T-helper 17 cell (primary cell): ENCODE results near the gene DHRS11. TPM values are rescaled to one million over a fixed set of nuclear protein-coding genes. Genes with fewer than 3 reads are reported as not detected.

Experiments
- ATAC-seq: fragments of 150-1000 bp; cut with Tn5 transposase; 2 replicates; pipeline ENCODE4 v1.10.0; 2021; ENCODE audit warnings: mild to moderate bottlenecking, moderate library complexity
- DNase-seq, 3 donors: peaks; one replicate each; pipeline versions ENCODE4 v3.0.0 to v3.0.0-alpha.2; 2020 to 2021
- H3K9me3 ChIP-seq: one replicate; pipeline ENCODE4 v1.7.0; 2013; ENCODE audit warnings: low read length, mild to moderate bottlenecking; ENCODE audit not compliant: control insufficient read depth, poor library complexity, severe bottlenecking
- H3K27ac Mint-ChIP-seq: one replicate; pipeline ENCODE4 v1.8.0; 2022; ENCODE audit warnings: mild to moderate bottlenecking, moderate library complexity, mixed read lengths
- H3K27me3 Mint-ChIP-seq: one replicate; pipeline ENCODE4 v1.8.0; 2022; ENCODE audit warnings: mixed read lengths
- H3K36me3 Mint-ChIP-seq: one replicate; pipeline ENCODE4 v1.8.0; 2022; ENCODE audit warnings: low read depth, mixed read lengths
- H3K4me1 Mint-ChIP-seq: one replicate; pipeline ENCODE4 v1.8.0; 2022; ENCODE audit warnings: mild to moderate bottlenecking, mixed read lengths
- H3K4me3 Mint-ChIP-seq: one replicate; pipeline ENCODE4 v1.8.0; 2022; ENCODE audit warnings: mild to moderate bottlenecking, moderate library complexity, mixed read lengths
- total RNA-seq, 4 donors: library from RNA in 2 of 4; stranded (reverse) in 2 of 4; gene quantifications; one replicate each; pipeline ENCODE4 v1.2.3 and lab custom pipeline; 2022 to 2026

DHRS11 gene, protein sequence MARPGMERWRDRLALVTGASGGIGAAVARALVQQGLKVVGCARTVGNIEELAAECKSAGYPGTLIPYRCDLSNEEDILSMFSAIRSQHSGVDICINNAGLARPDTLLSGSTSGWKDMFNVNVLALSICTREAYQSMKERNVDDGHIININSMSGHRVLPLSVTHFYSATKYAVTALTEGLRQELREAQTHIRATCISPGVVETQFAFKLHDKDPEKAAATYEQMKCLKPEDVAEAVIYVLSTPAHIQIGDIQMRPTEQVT
- total RNA-seq (1 to 10 TPM; 2.7 to 3.8 TPM), total RNA-seq (lab: John Stamatoyannopoulos, UW) (4.4 to 9.0 reads per million in 2 donors)

DNA sequence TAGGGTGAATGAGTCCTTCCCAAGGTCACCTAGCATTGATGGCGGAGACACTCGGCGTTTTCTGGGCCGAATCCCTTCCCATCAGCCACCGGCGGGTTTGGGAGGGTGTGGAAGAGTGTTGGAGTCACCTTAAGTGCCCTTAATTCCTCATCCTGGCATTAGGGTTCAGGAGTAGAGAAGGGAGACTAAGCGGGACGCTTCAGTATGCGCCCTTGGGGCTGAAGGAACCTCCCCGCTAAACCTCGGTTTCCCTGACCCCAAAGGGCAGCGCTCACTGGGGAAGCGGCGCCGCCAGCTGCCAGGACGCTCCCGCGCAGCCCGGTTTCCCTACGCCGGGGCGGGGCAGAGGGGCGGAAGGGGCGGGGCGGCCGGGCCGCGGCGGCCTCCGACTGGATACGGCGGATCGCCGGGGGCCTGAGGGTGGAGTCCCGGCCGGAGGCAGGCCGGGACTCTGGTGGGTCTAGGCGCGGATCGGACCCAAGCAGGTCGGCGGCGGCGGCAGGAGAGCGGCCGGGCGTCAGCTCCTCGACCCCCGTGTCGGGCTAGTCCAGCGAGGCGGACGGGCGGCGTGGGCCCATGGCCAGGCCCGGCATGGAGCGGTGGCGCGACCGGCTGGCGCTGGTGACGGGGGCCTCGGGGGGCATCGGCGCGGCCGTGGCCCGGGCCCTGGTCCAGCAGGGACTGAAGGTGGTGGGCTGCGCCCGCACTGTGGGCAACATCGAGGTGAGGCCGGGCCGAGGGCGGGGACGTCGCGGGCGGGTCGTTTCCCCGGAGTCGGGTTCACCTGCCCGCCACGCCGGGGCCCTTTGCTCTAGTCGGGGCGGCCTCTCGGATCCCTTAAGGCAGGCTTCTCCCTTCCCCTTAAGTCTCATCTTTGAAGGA is at the start of gene DHRS11:
Gene DHRS11 (plus strand): TSS at position 446 of the 882 bp plus-strand sequence. CDS start 131 bp downstream, at position 577.
- no peaks in the 10 kb centered on the region for H3K36me3 Mint-ChIP-seq
- peak within 1 kb of the TSS; percentile 87 for H3K4me3 Mint-ChIP-seq

DNA sequence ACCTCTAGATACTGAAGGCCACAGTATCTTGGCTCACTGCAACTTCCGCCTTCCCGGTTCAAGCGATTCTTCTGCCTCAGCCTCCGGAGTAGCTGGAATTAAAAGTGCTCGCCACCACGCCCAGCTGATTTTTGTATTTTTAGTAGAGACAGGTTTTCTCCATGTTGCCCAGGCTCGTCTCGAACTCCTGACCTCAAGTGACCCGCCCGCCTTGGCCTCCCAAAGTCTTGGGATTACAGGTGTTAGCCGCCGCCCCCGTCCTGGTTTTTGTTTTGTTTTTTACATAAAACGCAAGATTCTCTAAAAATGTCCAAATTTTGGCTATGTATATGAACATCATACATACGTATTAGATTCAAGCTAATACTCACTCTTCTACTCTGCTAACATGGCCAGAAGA is 48.9 kb upstream of the DHRS11 start:
- ATAC-seq (no peak), DNase-seq (no peak)
- H3K36me3 Mint-ChIP-seq = no peaks in the 10 kb centered on the region
- no peak overlapping the region for H3K4me3 Mint-ChIP-seq
- peak overlapping the region; percentile 99 for H3K27ac Mint-ChIP-seq
- H3K9me3 ChIP-seq = no peaks in the 10 kb centered on the region
- H3K4me1 Mint-ChIP-seq = peaks cover 15% of the 10 kb centered on the region
- no peaks in the 10 kb centered on the region for H3K27me3 Mint-ChIP-seq

More for the DNA sequence above, at the start of gene DHRS11:
- DNase-seq = peak; percentile 58 to 81 (median 75)
- H3K4me1 Mint-ChIP-seq = peaks cover 26% of the 10 kb centered on the region
- H3K9me3 ChIP-seq = no peaks in the 10 kb centered on the region
- ATAC-seq = peak; percentile 92
- no peaks in the 10 kb centered on the region for H3K27me3 Mint-ChIP-seq
- H3K27ac Mint-ChIP-seq = peak within 1 kb of the TSS; percentile 75

GRCh38 chr17:36544044-36544306 is 47.7 kb upstream of the DHRS11 start:
- no peaks in the 10 kb centered on the region for H3K9me3 ChIP-seq
- H3K4me1 Mint-ChIP-seq = peaks cover 23% of the 10 kb centered on the region
- peak overlapping the region; percentile 99 for H3K27ac Mint-ChIP-seq
- H3K4me3 Mint-ChIP-seq = peak overlapping the region; percentile 97
- H3K36me3 Mint-ChIP-seq = no peaks in the 10 kb centered on the region
- ATAC-seq (no peak), DNase-seq (no peak)
- H3K27me3 Mint-ChIP-seq = no peaks in the 10 kb centered on the region

DNA sequence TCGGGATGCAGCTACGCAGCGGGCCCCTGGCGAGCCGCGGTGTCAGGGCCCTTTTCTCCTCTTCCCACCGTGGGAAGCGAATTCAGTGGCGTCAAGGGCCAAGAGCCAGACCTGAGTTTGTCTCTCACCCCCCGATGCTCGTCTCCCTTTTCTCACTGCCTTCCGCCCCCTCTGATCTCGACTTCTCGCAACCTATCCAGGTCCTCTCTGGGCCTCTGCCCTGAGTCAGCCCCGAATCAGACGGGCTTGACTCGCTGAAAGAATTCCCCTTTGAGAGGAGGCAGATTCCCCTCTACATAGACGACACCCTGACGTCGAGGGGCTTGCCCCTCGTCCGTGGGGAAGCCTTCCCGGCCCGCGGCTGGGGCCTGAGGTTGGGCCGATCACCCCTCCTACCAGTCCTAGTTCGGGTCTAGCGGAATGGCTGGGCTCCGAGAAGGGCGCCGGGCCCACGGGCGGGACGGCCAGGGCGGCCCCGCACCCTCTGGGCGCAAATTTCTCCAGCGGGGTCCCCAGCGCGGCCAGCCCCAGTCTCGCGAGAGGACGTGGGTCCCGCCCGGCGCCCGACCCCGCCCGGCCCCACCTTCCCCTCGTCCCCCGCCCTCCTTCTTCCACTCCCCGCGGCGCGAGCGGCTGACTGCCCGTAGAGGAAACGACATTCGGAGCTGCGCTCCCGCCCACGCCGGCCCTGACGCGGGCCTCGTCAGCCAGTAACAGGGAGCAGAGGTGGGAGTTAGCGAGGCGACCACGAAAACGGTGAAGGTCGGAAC is 47.2 kb upstream of the DHRS11 start, which contains the start of gene GGNBP2:
Gene GGNBP2 (plus strand): TSS at position 613 of the 770 bp plus-strand sequence. CDS start 806 bp downstream, outside the sequence.
- peaks cover 23% of the 10 kb centered on the region for H3K4me1 Mint-ChIP-seq
- H3K36me3 Mint-ChIP-seq = no peaks in the 10 kb centered on the region
- no peaks in the 10 kb centered on the region for H3K9me3 ChIP-seq
- DNase-seq (peak; percentile 87 to 94 (median 88)), ATAC-seq (peak; percentile 68)
- H3K27me3 Mint-ChIP-seq = no peaks in the 10 kb centered on the region
- H3K27ac Mint-ChIP-seq = peak within 1 kb of the TSS; percentile 99
- peak within 1 kb of the TSS; percentile 97 for H3K4me3 Mint-ChIP-seq

DNA sequence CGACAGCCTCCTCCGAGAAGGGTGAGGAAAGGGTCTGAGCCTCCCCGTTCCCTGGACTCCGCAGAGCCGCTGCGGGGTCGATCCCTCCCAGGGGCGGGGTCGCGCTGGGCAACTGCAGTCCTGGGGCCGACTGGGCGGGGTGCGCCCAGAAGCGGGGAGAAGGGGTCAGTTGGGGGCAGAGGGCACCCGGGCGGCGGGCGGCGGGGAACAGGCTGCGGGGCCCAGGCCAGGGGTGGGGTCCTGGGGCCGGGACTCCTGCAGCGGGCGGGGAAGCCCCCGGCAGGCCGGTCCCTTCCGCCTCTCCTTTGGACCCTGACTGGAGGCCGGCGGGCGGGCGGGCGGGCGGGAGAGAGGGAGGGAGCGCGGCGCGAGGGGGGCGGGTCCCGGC is 46.6 kb upstream of the DHRS11 start:
- ATAC-seq (no peak), DNase-seq (no peak)
- Mint-ChIP-seq H3K36me3 (no peaks in the 10 kb centered on the region), H3K27me3 (no peaks in the 10 kb centered on the region), H3K27ac (peak overlapping the region; percentile 99), H3K4me1 (peaks cover 28% of the 10 kb centered on the region), H3K4me3 (peak overlapping the region; percentile 97)
- no peaks in the 10 kb centered on the region for H3K9me3 ChIP-seq

DNA sequence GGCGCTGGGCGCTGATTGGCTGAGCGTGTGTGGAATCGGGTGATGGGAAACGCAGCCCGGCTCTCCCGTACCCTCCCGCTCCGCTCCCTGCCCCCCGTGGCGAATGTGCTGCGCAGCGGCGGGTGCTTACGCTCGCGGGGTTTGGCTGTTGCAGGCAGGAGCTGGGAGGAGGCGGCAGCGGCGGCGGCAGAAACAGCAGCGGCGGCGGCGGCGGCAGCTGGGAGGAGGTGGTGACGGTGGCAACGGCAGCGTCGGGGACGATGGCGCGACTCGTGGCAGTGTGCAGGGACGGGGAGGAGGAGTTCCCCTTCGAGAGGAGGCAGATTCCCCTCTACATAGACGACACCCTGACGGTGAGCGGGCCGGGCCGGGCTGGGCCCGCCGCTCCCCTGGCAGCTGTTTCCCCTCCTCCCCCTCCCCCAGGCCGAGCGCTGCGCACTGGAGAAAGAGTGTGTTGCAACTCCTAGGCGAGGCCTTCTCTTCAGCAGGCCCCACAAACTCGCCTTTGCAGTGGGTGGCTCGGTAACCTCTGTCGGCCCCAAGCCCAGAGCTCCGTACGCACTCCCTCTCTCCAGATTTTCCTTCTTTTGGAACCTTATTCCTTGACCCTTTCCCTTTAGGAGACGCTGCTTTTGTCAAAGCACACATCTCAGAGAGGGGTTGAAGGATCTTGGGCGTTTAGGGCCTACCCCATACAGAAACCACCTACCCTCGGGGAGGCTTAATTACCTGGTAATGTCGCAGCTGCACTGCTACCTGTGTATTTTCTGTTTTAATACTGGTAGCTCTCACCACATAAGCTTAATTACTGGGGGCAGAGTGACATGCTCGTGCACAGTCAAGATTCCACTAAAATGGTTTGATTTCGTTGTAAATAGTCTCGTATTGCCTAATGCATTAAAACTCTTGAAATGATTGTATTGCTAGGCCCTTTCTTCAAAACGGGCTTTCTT is 45.9 kb upstream of the DHRS11 start:
- Mint-ChIP-seq H3K4me1 (peaks cover 34% of the 10 kb centered on the region), H3K4me3 (peak overlapping the region; percentile 97), H3K27ac (peak overlapping the region; percentile 99), H3K36me3 (no peaks in the 10 kb centered on the region), H3K27me3 (no peaks in the 10 kb centered on the region)
- peak; percentile 93 to 97 (median 97) for DNase-seq
- no peaks in the 10 kb centered on the region for H3K9me3 ChIP-seq
- peak; percentile 81 for ATAC-seq

GRCh38 chr17:36546418-36547093 is 45.1 kb upstream of the DHRS11 start:
- H3K27me3 Mint-ChIP-seq = no peaks in the 10 kb centered on the region
- no peaks in the 10 kb centered on the region for H3K36me3 Mint-ChIP-seq
- H3K4me1 Mint-ChIP-seq = peaks cover 39% of the 10 kb centered on the region
- H3K4me3 Mint-ChIP-seq = peak overlapping the region; percentile 97
- DNase-seq (no peak), ATAC-seq (no peak)
- H3K9me3 ChIP-seq = no peaks in the 10 kb centered on the region
- H3K27ac Mint-ChIP-seq = peak overlapping the region; percentile 99

- ATAC-seq (no peak), DNase-seq (no peak)
- Mint-ChIP-seq H3K27me3 (no peaks in the 10 kb centered on the region), H3K4me1 (peaks cover 43% of the 10 kb centered on the region), H3K27ac (peak overlapping the region; percentile 99), H3K4me3 (no peak overlapping the region), H3K36me3 (no peaks in the 10 kb centered on the region)
- H3K9me3 ChIP-seq = no peaks in the 10 kb centered on the region
Observed at GRCh38 chr17:36547776-36548175, 43.9 kb upstream of the DHRS11 start.

GRCh38 chr17:36550491-36551417 is 40.9 kb upstream of the DHRS11 start:
- Mint-ChIP-seq H3K27me3 (no peaks in the 10 kb centered on the region), H3K4me1 (peaks cover 45% of the 10 kb centered on the region), H3K36me3 (no peaks in the 10 kb centered on the region), H3K4me3 (peak overlapping the region; percentile 67), H3K27ac (peak overlapping the region; percentile 16)
- ATAC-seq = peak; percentile 62
- no peaks in the 10 kb centered on the region for H3K9me3 ChIP-seq
- no peak for DNase-seq

DNA sequence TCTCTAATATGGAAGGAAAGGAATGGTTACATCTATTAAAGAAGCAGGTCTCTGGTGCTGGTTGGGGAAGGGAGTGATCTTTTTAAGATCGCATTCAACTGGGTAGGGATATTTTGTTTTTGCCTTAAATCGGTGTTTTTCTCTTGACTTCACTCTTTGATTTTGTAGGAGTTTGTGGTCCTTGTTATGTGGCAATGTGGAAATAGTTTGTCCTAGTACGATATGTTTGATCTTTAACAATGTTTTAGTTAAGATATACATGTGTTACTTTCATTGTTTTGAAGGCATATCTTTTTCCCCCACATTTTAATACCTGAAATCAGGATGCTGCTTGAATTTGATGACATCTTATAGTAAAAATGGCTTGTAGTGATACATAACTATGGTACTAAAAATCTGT is 38.2 kb upstream of the DHRS11 start:
- Mint-ChIP-seq H3K4me3 (peak overlapping the region; percentile 68), H3K4me1 (peaks cover 49% of the 10 kb centered on the region), H3K36me3 (peaks cover 4% of the 10 kb centered on the region), H3K27me3 (no peaks in the 10 kb centered on the region), H3K27ac (peak overlapping the region; percentile 71)
- H3K9me3 ChIP-seq = no peaks in the 10 kb centered on the region
- DNase-seq (no peak), ATAC-seq (no peak)

- no peaks in the 10 kb centered on the region for H3K9me3 ChIP-seq
- H3K4me3 Mint-ChIP-seq = no peak overlapping the region
- no peak overlapping the region for H3K27ac Mint-ChIP-seq
- H3K4me1 Mint-ChIP-seq = peaks cover 21% of the 10 kb centered on the region
- DNase-seq (no peak), ATAC-seq (no peak)
- H3K27me3 Mint-ChIP-seq = no peaks in the 10 kb centered on the region
- H3K36me3 Mint-ChIP-seq = peaks cover 6% of the 10 kb centered on the region
Observed at GRCh38 chr17:36566081-36566480, 25.6 kb upstream of the DHRS11 start.
